Measurements from ENCODE around the gene MFSD6. TPM values are rescaled to one million over a fixed set of nuclear protein-coding genes. Genes with fewer than 3 reads are reported as not detected.
A peak's percentile ranks its signal among the peaks of the same experiment; 100 is the strongest.

MFSD6 gene
- total RNA-seq, 1 donor from 2014 or later, result 55.8 TPM

DNA sequence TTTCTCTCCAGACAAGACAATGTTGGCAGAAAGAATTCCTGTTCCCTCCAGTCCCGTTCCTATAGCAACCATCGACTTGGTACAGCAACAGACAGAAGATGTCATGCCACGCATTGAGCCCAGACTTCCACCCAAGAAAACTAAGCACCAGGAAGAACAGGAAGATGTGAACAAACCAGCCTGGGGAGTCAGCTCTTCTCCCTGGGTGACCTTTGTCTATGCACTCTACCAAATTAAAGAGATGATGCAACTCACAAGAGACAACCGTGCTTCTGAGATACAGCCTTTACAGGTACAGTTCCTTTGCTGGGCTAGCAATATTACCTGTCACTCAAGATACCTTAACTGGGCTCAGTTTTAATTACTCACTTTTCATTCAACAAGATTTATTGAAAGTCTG lies 89.3 kb downstream of the MFSD6 start:
- H3K4me3 ChIP-seq, result no peak overlapping the region
- H3K27ac ChIP-seq, result no peak overlapping the region
- H3K4me1 ChIP-seq, result peaks cover 7% of the 10 kb centered on the region
- no peaks in the 10 kb centered on the region for H3K27me3 ChIP-seq
- DNase-seq (no peak), ATAC-seq (no peak)
- H3K36me3 ChIP-seq, result peaks cover 38% of the 10 kb centered on the region
- no peak for TF ChIP-seq CTCF (IDR thresholded peaks at IDR 0.05)
- intact Hi-C loops (cut with DNase I), result no loop called here
- H3K9me3 ChIP-seq, result no peaks in the 10 kb centered on the region

GRCh38 chr2:190499273-190499672 lies 91.1 kb downstream of the MFSD6 start:
- TF ChIP-seq CTCF (IDR thresholded peaks at IDR 0.05), result no peak
- no peak for ATAC-seq
- Histone ChIP-seq H3K36me3 (peaks cover 50% of the 10 kb centered on the region), H3K4me1 (peaks cover 10% of the 10 kb centered on the region), H3K27me3 (no peaks in the 10 kb centered on the region), H3K4me3 (no peak overlapping the region), H3K27ac (peak overlapping the region; percentile 11), H3K9me3 (no peaks in the 10 kb centered on the region)
- intact Hi-C loops (cut with DNase I), result no loop called here
- no peak for DNase-seq

DNA sequence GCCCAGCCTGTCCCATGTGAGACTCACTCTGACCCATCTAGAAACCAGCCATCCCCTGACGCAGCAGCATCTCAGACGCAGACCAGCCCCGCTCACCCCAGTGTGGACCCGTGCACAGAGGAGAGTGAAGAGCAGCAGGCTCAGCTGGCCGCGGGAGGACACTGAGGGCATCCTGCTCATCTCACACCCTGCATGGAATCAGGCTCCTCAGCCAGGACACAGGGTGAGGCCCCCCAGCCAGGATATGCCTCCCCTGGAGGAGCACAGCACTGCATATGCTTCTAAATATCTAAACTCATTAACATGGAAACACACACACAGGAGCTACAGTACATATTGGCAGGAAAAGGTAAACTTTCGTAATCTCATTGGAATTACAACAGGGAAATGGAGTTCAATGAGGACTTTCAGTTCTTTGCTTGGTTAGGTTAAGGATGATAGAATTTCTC lies 91.9 kb downstream of the MFSD6 start:
- peaks cover 10% of the 10 kb centered on the region for H3K4me1 ChIP-seq
- H3K27ac ChIP-seq, result peak overlapping the region; percentile 27
- no peaks in the 10 kb centered on the region for H3K9me3 ChIP-seq
- ATAC-seq (peak; percentile 73), DNase-seq (no peak)
- no peak overlapping the region for H3K4me3 ChIP-seq
- TF ChIP-seq CTCF (IDR thresholded peaks at IDR 0.05), result no peak
- no peaks in the 10 kb centered on the region for H3K27me3 ChIP-seq
- peaks cover 55% of the 10 kb centered on the region for H3K36me3 ChIP-seq
- intact Hi-C loops (cut with DNase I), result no loop called here

DNA sequence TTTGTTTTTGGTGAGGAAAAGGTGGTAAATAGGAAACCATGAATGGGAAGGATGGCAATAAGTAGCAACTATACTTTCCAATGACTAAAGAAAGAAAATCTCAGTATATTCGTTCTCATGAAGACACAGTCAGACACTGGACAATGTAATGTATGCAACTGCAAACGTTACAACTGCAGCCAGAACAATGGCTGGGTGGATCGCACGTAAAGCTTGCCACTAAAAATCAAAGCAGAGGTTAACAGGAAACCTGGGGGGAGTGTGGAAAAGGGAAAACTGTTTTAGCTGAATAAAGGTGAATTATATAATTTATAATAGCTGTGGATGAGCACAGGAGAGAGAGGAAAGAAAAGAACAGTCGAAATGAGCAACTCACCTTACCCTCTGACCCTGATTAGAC lies 93.1 kb downstream of the MFSD6 start:
- H3K27me3 ChIP-seq, result no peaks in the 10 kb centered on the region
- no peak overlapping the region for H3K27ac ChIP-seq
- DNase-seq, result no peak
- no peak overlapping the region for H3K4me3 ChIP-seq
- peaks cover 10% of the 10 kb centered on the region for H3K4me1 ChIP-seq
- ATAC-seq, result no peak
- no peak for TF ChIP-seq CTCF (IDR thresholded peaks at IDR 0.05)
- intact Hi-C loops (cut with DNase I), result no loop called here
- H3K9me3 ChIP-seq, result no peaks in the 10 kb centered on the region
- peaks cover 64% of the 10 kb centered on the region for H3K36me3 ChIP-seq

- H3K4me3 ChIP-seq, result no peak overlapping the region
- DNase-seq (no peak), ATAC-seq (no peak)
- H3K9me3 ChIP-seq, result no peaks in the 10 kb centered on the region
- peaks cover 65% of the 10 kb centered on the region for H3K36me3 ChIP-seq
- intact Hi-C loops (cut with DNase I), result no loop called here
- H3K4me1 ChIP-seq, result peaks cover 10% of the 10 kb centered on the region
- H3K27ac ChIP-seq, result peak overlapping the region; percentile 2
- no peak for TF ChIP-seq CTCF (IDR thresholded peaks at IDR 0.05)
- no peaks in the 10 kb centered on the region for H3K27me3 ChIP-seq
Measured at GRCh38 chr2:190501702-190502407, 93.7 kb downstream of the MFSD6 start.
